NCI-H146 (cell line): Measurements from ENCODE around the gene HK1.
A peak's percentile ranks its signal among the peaks of the same experiment; 100 is the strongest.

Experiments used
- DNase-seq: peaks from one replicate; lab custom pipeline; 2025; lab: John Stamatoyannopoulos, UW

HK1 gene

GRCh38 chr10:69404786-69405185 lies 126.5 kb downstream of the HK1 start:
- no peak for DNase-seq

GRCh38 chr10:69405221-69405620 lies 126.9 kb downstream of the HK1 start:
- no peak for DNase-seq

DNA sequence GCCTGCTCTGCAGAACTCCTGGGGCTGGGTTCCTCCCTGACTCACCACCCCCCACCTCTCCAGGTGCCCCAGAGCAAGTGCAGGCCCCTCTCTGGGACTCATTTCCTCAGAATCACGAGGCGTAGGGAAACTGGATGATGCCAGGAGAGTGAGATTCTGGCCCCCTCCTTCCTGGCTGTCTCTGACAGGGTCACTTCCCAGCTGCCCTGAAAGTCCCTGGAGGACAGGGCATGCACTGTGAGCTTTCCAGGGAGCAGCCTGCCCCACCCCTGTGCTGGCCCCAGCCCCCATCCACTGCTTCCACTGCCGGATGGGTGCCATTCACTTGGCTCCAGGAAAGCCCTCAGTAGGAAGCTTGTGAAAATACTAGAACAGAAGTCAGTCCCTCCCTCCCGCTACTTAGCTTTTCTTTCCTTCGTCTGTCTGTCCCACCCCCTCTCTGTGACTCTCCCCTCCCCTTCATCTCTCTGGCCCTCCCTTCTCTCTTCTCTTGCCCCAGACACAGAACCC lies 128.1 kb downstream of the HK1 start:
- no peak for DNase-seq

- no peak for DNase-seq
These were observed 128.7 kb downstream of the HK1 start for GRCh38 chr10:69406816-69407580.

GRCh38 chr10:69407621-69408301 lies 129.5 kb downstream of the HK1 start:
- peak; percentile 54 for DNase-seq

DNA sequence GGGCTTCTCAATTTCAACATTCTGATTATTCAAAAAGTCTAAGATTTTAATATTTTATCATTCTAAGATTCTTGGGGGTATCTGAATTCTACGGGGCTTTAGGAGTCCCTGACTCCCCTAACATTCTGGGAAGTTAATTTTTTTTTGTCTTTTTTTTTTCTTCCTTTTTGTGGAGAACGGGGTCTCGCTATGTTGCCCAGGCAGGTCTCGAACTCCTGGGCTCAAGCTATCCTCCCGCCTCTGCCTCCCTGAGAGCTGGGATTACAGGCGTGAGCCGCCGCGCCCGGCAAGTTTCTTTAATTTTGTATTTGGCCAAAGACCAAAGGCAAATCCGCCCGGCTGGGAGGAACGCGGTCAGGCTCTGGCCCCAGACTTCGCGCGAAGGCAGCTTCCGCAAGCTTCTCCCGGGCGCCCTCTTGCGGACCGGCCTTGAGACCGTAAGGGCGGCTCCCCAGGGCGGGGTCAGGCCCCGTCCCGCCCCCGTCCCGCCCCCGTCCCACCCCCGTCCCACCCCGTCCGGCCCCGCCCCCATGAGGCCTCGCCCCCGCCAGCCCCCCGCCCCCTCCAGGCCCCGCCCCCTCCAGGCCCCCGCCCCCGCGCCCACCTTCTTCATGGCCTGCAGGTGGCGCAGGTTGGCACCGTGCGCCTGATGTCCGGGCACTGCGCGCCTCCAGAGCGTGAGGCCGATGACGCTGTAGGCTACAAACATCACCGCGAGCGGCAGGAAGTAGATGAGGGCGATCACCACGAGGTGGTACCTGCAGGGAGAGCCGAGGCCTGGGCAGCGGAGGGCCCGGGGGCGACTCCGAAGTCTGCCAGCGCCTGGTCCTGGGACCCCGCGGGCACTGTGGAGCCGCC lies 130.3 kb downstream of the HK1 start:
- peak; percentile 95 for DNase-seq

GRCh38 chr10:69409176-69409495 lies 130.8 kb downstream of the HK1 start:
- no peak for DNase-seq

DNA sequence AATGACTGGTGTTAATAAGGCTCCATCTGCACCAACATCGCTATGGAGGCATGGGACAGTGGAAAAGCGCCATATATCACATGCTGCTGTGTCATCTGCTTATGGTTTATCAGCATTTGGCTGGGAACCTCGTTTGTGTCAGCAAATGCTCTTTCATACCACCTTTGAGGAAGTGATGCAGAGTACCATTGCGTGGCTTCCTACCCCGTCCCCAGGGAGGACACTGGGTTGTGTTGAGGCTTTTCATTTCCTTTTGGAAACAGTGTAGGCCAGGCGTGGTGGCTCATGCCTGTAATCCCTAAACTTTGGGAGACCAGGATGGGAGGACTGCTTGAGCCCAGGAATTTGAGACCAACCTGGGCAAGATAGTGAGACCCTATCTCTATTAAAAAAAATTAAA lies 131.7 kb downstream of the HK1 start:
- DNase-seq: no peak

GRCh38 chr10:69410487-69410886 lies 132.2 kb downstream of the HK1 start:
- no peak for DNase-seq

DNA sequence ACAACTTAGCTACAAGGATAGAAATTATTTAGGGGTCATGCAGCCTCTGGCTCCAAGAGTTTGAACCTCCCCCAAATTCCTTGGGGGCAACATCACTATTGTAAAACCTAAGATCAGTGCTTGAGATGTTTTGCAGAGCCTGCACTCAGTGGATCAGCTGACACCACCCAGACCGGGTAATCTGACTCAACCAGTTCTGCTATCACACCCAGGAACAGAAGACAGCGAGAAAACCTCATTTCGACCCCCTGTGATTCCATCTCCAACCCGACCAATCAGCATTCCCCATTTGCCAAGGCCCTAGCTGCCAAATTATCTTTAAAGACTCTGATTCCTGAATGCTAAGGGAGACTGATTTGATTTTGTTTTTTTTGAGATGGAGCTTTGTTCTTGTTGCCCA lies 133.2 kb downstream of the HK1 start:
- DNase-seq: no peak

DNA sequence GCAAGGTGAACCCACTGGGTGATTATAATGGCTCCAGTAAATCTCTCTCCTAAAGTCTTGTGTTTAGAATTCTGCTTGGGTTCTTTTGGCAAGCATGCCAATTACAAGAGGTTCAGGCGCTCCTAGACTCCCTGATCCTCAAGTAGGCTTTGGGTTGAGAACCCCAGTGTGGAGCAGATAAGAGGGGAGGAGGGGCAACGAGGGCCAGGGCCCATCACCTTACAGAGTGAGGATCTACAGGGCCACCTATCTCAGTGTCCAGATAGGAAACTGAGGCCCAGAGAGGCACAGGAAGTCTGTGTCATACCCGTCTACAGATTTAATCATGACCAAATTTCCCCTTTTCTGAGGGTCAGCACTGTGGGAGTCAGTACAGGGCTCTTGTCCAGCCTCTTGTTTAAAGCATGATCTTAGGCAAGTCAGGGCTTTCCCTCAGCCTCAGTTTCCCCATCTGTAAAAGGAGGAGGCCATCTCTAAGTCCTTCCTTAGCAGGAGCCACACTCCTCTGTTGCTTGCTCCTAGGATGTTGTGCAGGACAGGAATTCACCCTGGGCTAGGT lies 134.0 kb downstream of the HK1 start:
- DNase-seq: no peak

DNA sequence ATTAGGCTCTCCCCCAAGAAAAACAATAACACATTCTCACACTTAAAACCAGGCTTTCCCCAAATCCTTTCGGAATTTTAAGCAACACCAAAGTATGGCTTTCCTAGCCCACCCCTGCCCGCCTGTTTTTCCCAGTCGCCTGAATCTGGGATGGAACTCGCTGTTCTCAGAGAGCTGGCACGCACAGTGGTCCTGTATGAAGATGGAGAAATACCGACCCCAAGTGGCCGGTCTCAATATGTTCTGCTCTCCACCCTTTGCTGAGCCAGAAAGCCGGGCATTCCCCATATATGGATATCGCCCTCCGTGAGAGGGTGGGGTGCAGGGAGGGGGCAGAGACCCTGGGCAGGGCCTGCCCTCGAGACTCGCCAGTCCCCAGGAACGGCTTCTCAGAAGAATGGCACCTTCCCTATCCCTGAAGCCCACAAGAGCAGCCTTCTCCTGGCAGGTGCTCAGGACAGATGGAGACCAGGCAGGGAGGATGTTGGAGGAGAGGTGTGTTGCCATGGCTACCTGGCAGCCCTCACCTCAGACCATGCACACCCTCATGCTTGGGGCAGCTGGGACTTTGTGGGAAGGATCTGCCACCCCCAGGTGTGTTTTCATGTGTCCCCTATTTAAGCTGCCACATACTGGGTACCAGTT lies 135.0 kb downstream of the HK1 start:
- DNase-seq: peak; percentile 73

DNA sequence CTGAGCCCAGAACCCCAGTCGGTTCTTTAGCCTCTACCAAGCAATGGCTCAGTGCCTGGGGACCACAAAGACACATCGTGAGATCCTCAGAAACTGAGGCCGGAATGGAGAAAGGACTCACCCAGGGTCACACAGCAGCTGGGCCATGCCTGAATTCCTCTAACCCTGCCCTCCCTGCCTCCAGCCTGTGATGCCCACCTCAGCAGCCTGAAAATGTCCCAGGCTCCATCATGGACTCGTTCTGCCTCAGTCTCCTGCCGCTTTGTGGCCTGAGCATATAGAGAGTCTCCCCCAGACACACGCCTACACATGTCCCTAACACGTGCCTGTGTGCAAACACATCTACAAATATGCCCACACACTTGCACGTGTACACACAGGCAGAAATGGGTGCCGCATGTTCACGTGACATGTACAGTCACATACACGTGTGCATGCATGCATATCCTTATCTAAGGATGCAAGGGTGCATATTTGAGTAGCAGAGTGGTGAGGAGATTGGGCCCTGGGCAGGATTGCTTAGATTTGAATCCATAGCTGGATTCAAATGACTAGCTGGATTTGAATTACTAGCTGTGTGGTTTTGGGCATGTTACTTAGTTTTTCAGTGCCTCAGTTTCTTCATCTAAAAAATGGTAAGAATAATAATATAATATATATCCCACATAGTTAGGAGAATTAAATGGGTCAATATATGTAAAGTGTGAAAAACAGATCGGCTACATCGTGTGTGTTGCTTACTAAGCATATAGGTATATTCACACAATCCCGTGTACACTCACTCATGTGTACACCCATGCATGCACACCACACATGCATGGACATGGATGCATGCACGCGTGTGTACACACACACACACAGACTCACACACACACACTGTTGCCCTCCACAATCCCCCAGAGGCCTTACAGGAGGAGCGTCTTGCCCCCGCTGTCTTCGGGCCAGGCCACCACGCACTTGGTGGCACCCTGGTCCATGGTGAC lies 136.0 kb downstream of the HK1 start:
- DNase-seq: no peak

- DNase-seq: no peak
These were observed 136.8 kb downstream of the HK1 start for GRCh38 chr10:69415049-69415448.

GRCh38 chr10:69415951-69416350 lies 137.7 kb downstream of the HK1 start:
- DNase-seq: no peak

DNA sequence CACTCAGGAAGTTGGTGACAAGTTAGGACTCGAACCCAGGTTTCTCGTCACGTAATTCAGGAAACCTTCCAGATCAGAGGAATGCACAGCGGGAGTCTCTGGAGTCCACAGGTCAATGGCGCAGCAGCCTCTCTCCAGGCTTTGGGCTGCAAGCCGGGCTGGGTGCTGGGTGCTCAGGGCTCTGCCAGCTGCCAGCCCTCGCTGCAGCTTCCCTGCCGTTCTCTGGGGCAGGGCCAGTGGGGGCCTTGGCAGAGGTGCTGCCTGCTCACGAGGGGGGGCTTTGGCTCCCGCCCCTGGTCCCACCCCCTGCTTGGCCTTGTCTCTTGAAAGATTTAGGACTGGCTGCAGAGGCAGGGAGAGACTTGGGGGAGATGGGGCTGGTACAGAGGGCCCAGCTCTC lies 138.4 kb downstream of the HK1 start, which contains the start of gene TACR2:
Gene TACR2, minus strand, starts transcription at position 224 of the 400 bp plus-strand sequence. CDS start 595 bp downstream, outside the sequence.
- DNase-seq: no peak

DNA sequence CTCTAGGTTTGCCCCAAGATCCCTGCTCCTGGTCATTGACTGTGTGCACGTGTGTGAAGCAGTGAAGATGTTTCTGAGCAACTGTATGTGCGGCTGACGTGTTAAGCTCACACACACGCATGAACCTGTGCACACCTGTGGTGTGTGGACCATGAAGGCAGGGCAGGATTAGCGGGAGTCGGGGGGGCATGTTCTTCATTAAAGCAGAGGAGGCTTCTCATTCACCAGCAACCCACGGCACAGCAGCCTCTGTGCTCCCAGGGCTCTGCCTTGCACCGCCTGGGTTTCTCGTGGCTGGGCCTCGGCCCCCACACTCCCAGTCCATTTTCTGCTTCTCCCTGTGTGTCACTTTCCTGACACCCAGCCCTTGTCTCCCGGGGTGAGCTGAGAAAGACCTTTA lies 139.2 kb downstream of the HK1 start:
- no peak for DNase-seq

DNA sequence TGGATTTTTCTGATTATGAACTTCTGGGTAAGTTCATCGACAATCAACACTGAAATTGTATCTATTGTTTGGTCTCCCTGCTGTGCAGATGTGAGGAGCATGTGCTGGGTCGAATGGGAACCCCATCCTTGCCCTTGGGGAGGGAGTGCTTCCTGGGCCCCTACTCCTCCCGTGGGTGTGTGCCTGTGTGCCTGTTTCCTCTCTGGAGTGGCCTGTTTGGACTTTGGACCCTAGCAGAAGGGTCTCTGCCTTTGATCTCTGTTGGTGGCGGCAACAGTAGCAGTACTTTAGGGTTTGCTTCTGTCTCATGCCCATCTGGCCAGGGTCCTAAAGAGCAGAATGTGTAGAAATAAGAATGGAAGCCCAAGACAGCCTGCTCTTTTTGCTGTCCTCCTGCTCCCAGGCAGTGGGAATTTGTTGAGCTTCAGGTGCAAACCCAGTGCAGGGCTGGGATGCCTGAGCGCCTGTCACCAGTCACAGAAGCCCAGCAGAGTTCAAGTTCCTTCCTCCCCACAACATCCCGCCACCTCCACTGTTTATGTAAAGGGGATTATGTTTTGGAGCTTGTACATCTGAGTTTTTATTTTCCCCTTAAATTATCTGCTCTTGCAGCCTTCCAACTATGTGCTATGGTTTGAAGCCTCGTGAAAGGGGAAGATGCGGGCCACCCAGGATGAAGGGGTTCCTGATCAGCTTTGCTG lies 139.9 kb downstream of the HK1 start:
- no peak for DNase-seq

DNA sequence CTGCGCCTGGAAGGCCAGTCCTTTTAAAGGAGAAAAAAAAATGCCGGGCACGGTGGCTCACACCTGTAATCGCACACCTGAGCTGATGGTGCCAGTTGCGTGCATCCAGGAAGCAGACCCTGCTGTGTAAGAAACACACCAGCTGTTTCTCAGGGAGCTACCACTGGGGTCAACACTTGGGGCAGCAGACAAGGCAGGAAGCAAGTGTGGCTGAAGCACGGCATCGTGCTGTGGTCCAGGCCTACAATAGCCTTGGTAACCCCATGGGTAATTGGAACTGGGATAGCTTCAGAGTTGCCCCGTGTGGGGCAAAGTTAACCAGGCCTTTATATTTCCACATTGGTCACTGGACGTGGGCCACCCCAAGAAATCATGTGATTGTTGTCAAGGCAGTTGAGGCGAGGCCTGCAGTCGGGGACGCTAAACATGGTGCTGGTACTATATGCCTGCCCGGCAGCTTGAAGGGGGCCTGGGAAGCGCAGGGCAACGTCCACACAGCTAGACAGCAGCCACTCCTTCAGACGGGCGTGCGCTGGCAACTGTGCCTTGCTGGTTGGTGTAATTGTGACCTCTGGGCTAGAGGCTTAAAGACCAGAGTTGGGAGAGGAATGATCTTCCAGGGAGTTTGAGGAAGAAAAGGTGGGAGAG lies 140.9 kb downstream of the HK1 start:
- DNase-seq: no peak
